CD4-positive, alpha-beta T cell treated with Interleukin-4 for 1 hour (primary cell): Measurements from ENCODE around the gene TAF3.

Experiments
- DNase-seq, 2 donors: peaks; one replicate each; pipeline ENCODE4 v3.0.0-alpha.2; 2020 to 2022

The TAF3 gene

GRCh38 chr10:8061274-8062211 is 243.2 kb downstream of the TAF3 start:
- DNase-seq: peak; percentile 47 to 71

- DNase-seq: no peak
Measured at GRCh38 chr10:8063128-8063908, 245.0 kb downstream of the TAF3 start.

- no peak for DNase-seq
Measured at GRCh38 chr10:8063935-8064334, 245.6 kb downstream of the TAF3 start.

GRCh38 chr10:8064436-8064835 is 246.1 kb downstream of the TAF3 start:
- DNase-seq: no peak

GRCh38 chr10:8065651-8066050 is 247.3 kb downstream of the TAF3 start:
- DNase-seq: no peak

GRCh38 chr10:8066124-8066523 is 247.8 kb downstream of the TAF3 start:
- DNase-seq: no peak
